Lung (tissue), 12 donors: Measurements from ENCODE around the gene TRIM39. TPM values are rescaled to one million over a fixed set of nuclear protein-coding genes. Genes with fewer than 3 reads are reported as not detected.

Experiments
- ATAC-seq: fragments of 200-7000 bp; cut with Tn5 transposase; one replicate; pipeline ENCODE4 v1.9.1; 2020; ENCODE audit warnings: moderate number of reproducible peaks; ENCODE audit not compliant: insufficient read depth, low FRiP score
- DNase-seq, 3 donors: peaks; one replicate each; pipeline ENCODE4 v3.0.0-alpha.2; 2013 to 2017
- H3K27ac ChIP-seq, 2 donors: one replicate each; pipeline ENCODE4 v1.5.1; 2013; ENCODE audit warnings: mild to moderate bottlenecking in 2 of 2, moderate library complexity in 2 of 2, control low read depth in 1 of 2, inconsistent platforms in 1 of 2, low read depth in 1 of 2, low read length in 1 of 2
- H3K27me3 ChIP-seq, 3 donors: one replicate each; pipeline ENCODE4 v1.5.1; 2013; ENCODE audit warnings: low read length in 2 of 3; ENCODE audit not compliant: control insufficient read depth in 3 of 3, insufficient read depth in 3 of 3
- H3K36me3 ChIP-seq, 4 donors: one replicate each; pipeline ENCODE4 v1.5.1; 2013; ENCODE audit warnings: low read length in 4 of 4, mild to moderate bottlenecking in 1 of 4, moderate library complexity in 1 of 4; ENCODE audit not compliant: control insufficient read depth in 4 of 4, insufficient read depth in 4 of 4
- H3K4me1 ChIP-seq, 5 donors: one replicate each; pipeline ENCODE4 v1.5.1; 2013; ENCODE audit warnings: low read length in 5 of 5, mild to moderate bottlenecking in 2 of 5, moderate library complexity in 1 of 5; ENCODE audit not compliant: control insufficient read depth in 5 of 5, insufficient read depth in 5 of 5
- H3K4me3 ChIP-seq: one replicate; pipeline ENCODE4 v1.5.1; 2013; ENCODE audit warnings: mild to moderate bottlenecking, control low read depth, moderate library complexity
- H3K9ac ChIP-seq, 2 donors: one replicate each; pipeline ENCODE4 v1.5.1; 2013; ENCODE audit warnings: low read length in 2 of 2, control low read depth in 1 of 2; ENCODE audit not compliant: insufficient read depth in 1 of 2
- H3K9me3 ChIP-seq, 4 donors: one replicate each; pipeline ENCODE4 v1.5.1; 2013; ENCODE audit warnings: low read length in 3 of 4, mild to moderate bottlenecking in 1 of 4, moderate library complexity in 1 of 4; ENCODE audit not compliant: control insufficient read depth in 4 of 4, insufficient read depth in 3 of 4
- WGBS, 2 donors: extraction: QIAGEN DNeasy Blood & Tissue Kit; methylation state at CpG; one replicate each; pipeline ENCODE4 v1.1.7; 2013; 5-methylcytosine and 5-hydroxymethylcytosine counted together
- polyA plus RNA-seq, 2 donors: library from polyadenylated mRNA; stranded (reverse); fragments of 200-250 nt; gene quantifications; one replicate each; pipeline ENCODE4 v1.2.1, GENCODE V29; 2013
- total RNA-seq, 2 donors: library from RNA; depleted of rRNA in 1 of 2; stranded (reverse); fragments of >200 nt in 1 of 2; gene quantifications; one replicate each; pipeline ENCODE4 v1.2.1, GENCODE V29; 2014 to 2021
- TF ChIP-seq, protein P1 (sequence below): IDR thresholded peaks from 2 replicates; pipeline ENCODE4 v1.5.1; 2012; ENCODE audit warnings: mild to moderate bottlenecking; ENCODE audit errors: control extremely low read depth, extremely low read depth
- donor health status: control.
- donor health status: control.
- donor health status: Bipolar disorder and iron deficiency.
- donor health status: healthy.
- donor health status: DM: yes; HTN: yes; CAD: no.

The TRIM39 gene
- total and polyA plus RNA-seq, 4 donors, result 9.4 to 14.2 (median 11.3) TPM

DNA sequence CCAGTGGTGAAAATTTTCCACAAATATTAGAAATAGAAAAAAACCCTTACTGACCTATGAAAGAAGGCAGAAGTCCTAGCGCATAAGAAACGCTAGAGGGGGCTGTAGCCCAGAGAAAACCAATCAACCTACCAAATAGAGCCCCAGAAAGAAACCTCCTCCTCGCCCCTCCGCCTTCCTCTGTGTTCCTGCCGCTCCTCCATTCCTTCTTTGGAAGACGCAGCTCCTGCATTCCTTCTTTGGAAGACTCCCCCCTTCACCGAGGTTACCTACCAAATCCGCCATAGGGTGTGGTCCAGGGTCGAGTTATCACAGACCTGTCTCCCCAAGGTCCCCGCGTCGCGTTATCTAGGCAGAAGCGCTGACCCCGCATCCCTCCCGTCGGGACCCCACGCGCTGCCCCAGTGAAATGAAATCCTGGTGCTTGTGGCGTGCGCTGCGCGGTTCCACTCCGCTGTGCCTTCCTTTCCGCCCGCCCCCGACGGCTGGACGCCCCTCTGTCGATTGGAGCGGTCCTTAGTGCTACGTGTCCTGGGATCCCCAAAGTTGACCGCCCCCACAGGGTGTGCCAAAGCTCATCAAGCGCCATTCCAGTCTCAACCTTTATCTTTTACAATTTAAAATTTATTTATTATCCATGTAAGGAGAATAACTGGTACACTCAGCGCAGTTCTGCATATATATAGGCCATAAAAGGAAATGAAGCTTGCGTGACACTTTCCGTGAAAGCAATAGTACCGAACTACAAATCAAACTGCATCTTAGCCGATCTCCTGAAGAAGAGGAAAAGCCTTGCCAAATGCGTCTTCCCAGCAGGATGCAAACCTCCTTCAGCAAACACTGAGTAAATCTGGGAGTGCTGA is 31.2 kb downstream of the TRIM39 start:
- no peak for ATAC-seq
- H3K9ac ChIP-seq, result no peak overlapping the region

DNA sequence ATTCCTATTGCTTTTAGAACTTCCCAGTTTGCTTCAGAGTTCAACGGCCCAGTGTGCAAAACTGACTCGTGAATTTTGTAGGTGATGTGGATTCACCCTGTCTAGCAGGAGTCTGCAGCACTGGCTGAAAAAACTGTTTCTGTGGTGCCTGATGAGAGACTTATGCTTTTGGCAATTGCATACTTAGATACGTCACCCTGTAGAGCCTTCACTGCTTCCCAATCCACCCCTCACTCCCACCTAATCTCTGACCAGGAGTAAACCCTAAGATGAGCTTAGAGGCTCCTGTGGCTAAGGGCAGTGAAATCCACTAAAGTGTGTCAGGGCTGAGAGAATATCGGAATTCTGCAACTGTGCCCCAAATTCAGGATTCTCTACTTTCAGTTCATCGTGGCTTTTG is 32.5 kb downstream of the TRIM39 start:
- Histone ChIP-seq H3K4me1 (peaks cover 0 to 4% (median 0%) of the 10 kb centered on the region in 5 donors), H3K36me3 (no peaks in the 10 kb centered on the region), H3K27ac (no peak overlapping the region), H3K9me3 (peaks cover 0 to 4% (median 1%) of the 10 kb centered on the region in 4 donors), H3K9ac (no peak overlapping the region), H3K4me3 (no peak overlapping the region), H3K27me3 (peaks cover 0 to 50% (median 49%) of the 10 kb centered on the region in 3 donors)
- 67 to 72% methylated on average over 5 of the region's 5 CpGs for WGBS, 2 donors
- TF ChIP-seq, protein P1, sequence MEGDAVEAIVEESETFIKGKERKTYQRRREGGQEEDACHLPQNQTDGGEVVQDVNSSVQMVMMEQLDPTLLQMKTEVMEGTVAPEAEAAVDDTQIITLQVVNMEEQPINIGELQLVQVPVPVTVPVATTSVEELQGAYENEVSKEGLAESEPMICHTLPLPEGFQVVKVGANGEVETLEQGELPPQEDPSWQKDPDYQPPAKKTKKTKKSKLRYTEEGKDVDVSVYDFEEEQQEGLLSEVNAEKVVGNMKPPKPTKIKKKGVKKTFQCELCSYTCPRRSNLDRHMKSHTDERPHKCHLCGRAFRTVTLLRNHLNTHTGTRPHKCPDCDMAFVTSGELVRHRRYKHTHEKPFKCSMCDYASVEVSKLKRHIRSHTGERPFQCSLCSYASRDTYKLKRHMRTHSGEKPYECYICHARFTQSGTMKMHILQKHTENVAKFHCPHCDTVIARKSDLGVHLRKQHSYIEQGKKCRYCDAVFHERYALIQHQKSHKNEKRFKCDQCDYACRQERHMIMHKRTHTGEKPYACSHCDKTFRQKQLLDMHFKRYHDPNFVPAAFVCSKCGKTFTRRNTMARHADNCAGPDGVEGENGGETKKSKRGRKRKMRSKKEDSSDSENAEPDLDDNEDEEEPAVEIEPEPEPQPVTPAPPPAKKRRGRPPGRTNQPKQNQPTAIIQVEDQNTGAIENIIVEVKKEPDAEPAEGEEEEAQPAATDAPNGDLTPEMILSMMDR, result no peak
- DNase-seq, result no peak
- ATAC-seq, result no peak

More for the DNA sequence above, 31.2 kb downstream of the TRIM39 start:
- Histone ChIP-seq H3K4me3 (no peak overlapping the region), H3K27ac (no peak overlapping the region), H3K9me3 (peaks cover 0 to 4% (median 1%) of the 10 kb centered on the region in 4 donors), H3K27me3 (peaks cover 0 to 48% (median 48%) of the 10 kb centered on the region in 3 donors), H3K36me3 (no peaks in the 10 kb centered on the region), H3K4me1 (peaks cover 0 to 4% (median 0%) of the 10 kb centered on the region in 5 donors)
- TF ChIP-seq, protein P1, result peak; percentile 18
- DNase-seq, result peak; percentile 64 to 81 (median 74)
- 3 to 6% methylated on average over 40 of the region's 40 CpGs for WGBS, 2 donors

DNA sequence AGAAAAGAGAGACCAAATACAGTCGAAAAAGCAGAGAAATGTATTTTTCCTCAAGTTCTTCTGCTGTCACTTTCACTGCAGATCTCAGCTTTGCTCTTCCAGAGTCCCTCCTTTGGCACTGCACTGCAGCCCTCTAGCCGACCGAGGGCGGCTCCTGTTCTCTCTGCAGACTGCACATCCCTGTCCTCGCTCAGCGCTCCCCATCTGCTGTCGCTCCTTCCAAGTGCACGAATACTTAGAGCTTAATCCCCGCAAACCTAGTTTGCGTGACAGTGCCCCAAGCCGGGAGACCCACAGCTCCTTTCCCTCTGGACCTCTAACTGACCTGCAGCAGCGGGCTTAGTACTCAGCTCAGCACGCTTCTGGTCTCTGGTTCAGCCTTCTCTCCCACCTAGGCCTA is 33.4 kb downstream of the TRIM39 start:
- Histone ChIP-seq H3K9ac (no peak overlapping the region), H3K36me3 (no peaks in the 10 kb centered on the region), H3K9me3 (peaks cover 0 to 4% (median 1%) of the 10 kb centered on the region in 4 donors), H3K4me3 (no peak overlapping the region), H3K27me3 (peaks cover 0 to 51% (median 50%) of the 10 kb centered on the region in 3 donors), H3K4me1 (peaks cover 0 to 4% (median 0%) of the 10 kb centered on the region in 5 donors), H3K27ac (no peak overlapping the region)
- DNase-seq (no peak), ATAC-seq (no peak)
- 54 to 58% methylated on average over 13 of the region's 13 CpGs for WGBS, 2 donors
- TF ChIP-seq, protein P1, result no peak
